Measurements from ENCODE around the gene ST3GAL4.

Gene ST3GAL4

DNA sequence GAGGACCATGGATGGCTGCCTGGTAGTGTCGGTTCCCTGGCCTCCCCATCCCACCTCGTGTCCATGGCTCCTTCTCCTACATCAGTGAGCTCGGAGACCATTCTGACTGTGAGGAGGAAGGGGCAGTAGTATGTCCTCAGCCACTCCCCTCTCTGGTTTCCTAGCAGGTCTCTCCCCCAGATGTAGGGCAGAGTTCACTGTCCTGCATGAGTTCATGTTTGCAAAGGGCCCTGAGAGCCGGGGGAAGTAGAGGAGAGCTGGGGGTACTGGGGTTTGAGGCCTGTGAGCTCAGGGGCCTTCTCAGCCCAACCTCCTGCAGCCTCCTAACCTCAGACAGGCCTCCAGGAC, 18.4 kb upstream of the ST3GAL4 start:
- TF ChIP-seq, protein P1, sequence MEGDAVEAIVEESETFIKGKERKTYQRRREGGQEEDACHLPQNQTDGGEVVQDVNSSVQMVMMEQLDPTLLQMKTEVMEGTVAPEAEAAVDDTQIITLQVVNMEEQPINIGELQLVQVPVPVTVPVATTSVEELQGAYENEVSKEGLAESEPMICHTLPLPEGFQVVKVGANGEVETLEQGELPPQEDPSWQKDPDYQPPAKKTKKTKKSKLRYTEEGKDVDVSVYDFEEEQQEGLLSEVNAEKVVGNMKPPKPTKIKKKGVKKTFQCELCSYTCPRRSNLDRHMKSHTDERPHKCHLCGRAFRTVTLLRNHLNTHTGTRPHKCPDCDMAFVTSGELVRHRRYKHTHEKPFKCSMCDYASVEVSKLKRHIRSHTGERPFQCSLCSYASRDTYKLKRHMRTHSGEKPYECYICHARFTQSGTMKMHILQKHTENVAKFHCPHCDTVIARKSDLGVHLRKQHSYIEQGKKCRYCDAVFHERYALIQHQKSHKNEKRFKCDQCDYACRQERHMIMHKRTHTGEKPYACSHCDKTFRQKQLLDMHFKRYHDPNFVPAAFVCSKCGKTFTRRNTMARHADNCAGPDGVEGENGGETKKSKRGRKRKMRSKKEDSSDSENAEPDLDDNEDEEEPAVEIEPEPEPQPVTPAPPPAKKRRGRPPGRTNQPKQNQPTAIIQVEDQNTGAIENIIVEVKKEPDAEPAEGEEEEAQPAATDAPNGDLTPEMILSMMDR (conservative IDR thresholded peaks at IDR 0.05), result no peak
- H3K27ac ChIP-seq, result no peak overlapping the region

DNA sequence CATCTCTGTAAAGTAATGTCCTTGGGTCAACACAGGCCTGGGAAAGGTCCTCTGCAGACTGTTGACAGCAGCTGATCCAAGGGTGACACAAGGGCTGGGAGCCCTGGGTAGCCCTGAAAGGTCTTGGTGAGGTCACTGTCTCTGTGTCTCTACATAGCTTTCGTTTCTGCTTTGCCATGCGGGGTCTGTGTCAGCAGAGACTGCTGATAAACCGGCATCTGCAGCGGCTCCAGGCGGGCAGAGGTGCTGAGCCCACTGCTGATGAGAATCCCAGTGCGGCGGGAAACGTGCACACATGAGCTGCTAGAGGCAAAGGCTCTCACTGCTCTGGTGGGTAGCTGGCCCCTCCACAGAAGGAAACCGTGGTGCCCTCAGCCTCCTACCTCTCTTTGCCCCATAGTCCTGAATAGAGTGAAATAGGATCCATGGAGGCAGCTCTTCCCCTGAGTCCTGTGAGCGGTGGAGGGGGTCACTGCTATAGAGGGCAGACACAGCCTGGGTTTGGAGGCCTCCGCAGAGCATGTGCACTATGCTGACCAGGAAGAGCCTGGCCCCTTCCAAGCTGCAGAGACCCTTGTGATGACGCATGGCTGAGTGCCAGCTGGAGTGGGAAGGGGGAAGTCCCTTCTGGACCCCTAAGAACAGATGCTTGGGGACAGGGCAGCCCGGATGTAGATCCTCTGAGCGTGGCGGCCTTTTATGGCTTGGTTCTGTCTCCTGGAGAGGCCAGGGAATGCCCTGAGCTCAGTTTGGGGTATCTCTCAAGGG, 17.8 kb upstream of the ST3GAL4 start:
- TF ChIP-seq, protein P1 (conservative IDR thresholded peaks at IDR 0.05), result no peak
- H3K27ac ChIP-seq, result no peak overlapping the region

DNA sequence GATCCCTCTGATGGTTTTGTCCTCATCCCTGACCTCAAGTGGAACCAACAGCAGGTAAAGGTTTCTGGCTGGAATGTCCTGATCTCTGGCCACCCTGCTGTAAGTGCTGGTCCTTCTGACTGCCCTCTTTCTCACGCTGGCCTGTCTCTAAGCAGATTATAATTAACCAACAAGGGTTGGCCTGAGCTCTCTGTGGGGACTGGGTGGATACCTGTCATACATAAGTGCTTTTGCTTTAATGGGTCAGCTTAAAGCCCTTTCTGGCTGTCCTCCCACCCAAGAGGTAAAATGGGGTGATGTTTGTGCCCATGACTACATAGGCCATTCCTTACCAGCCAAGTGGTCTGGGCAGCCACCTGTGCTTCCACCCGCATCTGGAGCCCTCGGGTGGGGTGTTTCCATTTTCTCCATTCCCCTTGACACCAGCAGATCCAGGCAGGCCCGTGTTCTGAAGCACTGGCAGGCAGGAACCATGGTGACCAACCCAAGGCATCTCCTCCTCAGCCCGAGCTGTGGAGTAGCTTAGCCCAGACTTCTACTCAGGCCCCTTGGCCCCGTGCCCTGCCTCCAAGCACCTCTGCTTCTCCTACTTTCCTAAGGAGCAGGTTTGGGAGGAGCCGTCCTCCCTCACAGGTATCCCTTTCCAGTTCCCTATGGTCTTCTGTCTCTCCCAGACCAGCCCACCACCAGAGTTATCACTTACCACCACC, 17.0 kb upstream of the ST3GAL4 start:
- TF ChIP-seq, protein P1 (conservative IDR thresholded peaks at IDR 0.05), result no peak
- H3K27ac ChIP-seq, result no peak overlapping the region

DNA sequence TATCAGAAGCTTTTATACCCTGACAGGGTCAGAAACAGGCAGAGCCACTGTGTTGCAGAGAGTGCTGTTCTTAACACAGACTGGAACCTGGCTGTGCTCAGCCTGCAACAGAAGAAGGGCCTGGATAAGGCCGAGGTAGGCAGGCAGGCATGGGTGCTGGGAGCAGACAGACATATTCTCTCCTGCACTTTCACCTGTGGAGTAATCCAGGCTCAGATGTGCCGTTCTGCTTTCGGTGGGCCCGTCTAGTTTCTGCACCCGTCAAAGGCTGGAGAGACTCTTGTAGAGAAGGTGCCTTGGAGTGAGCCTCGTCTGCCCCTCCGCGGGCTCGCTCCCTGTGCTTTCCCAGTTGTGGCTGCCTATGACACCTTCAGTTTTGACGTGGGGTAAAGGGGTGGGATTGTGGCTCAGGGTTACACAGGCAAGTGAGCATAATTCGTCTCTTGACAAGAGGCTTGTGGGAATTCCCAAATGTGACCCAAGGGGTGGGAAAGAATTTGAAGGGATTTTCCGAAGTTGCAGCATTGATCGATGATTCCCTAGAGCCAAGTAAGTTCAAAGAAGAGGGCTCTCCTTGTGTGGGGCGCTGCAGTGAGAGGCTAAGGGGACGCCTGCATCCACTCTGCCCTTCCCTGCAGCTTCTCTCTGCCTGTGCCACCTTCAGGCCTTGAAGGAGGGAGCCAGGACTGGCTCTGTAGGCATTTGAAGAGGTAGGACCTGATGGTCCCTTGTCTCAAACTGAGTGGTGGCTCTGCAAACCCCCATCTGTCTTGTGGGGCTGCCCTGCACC, 16.2 kb upstream of the ST3GAL4 start:
- TF ChIP-seq, protein P1 (conservative IDR thresholded peaks at IDR 0.05), result no peak
- H3K27ac ChIP-seq, result no peak overlapping the region

DNA sequence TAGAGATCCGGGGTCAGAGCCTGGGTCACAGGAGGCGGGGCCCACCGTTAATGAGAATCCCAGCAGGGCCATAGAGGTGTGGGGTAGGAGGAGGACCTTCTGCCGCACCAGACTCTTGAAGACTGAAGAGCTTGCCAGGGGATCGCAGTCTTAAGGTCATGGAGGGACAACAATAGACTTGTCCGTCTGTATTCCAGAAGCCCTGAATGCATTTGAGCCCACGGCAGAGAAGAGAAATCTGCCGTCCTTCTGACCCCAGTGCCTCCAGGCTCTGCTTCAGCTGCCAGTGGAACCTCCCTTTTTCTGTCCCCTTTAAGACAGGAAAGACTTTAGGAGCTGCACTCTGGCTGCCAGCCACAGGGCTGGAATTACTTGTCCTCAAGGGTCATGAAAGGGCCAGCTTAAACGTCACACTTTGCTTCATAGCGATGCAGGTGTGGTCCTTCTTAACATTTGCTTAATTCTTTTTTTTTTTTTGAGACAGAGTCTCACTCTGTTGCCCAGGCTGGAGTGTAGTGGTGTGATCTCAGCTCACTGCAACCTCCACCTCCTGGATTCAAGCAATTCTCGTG, 15.5 kb upstream of the ST3GAL4 start:
- TF ChIP-seq, protein P1 (conservative IDR thresholded peaks at IDR 0.05), result no peak
- no peak overlapping the region for H3K27ac ChIP-seq

DNA sequence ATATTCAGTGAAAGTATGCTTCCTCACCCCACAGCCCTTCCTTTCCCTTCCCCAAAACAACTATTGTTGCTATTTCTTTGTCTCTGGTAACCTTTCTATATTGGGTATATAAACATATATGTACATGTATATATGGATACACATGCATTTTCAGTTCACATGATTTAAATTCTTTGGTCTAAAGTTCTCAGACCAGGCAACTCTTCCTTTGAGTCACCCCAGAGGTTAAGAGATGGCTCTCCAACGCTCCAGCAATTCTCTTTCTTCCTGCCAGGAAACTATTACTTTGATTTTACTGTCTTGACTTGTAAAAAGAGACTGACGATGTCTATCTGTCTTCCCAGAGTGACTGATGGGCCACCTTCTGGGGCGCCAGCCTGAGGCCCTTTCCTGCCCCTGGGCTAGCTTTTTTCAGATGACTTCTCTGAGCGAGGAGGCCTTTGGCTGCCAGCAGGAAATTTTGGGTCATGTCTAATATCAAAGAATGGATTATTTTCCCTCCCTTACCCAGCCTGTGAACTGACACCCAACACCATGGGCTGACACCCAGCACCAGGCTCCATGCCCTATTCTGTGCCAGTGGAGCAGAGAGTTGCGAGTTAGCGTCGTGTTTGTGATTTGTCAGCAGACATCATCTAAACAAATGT, 14.4 kb upstream of the ST3GAL4 start:
- TF ChIP-seq, protein P1 (conservative IDR thresholded peaks at IDR 0.05), result no peak
- H3K27ac ChIP-seq, result no peak overlapping the region
